GM18951 (cell line): Measurements from ENCODE around the gene ERC2.

Experiments used
- POLR2A ChIP-seq: IDR thresholded peaks from 4 replicates; pipeline ENCODE4 v1.6.1; 2011; ENCODE audit warnings: mild to moderate bottlenecking; ENCODE audit not compliant: insufficient read length, insufficient read depth; ENCODE audit errors: extremely low read depth
- in situ Hi-C: fragments of 300-500 bp; cut with MboI; formaldehyde crosslinking; loops from one replicate; pipeline ENCODE4 v1.12.0; 2022; ENCODE audit warnings: low sequenced_read_pairs, mixed read lengths, inconsistent platforms; ENCODE audit not compliant: unreplicated experiment

Gene ERC2

DNA sequence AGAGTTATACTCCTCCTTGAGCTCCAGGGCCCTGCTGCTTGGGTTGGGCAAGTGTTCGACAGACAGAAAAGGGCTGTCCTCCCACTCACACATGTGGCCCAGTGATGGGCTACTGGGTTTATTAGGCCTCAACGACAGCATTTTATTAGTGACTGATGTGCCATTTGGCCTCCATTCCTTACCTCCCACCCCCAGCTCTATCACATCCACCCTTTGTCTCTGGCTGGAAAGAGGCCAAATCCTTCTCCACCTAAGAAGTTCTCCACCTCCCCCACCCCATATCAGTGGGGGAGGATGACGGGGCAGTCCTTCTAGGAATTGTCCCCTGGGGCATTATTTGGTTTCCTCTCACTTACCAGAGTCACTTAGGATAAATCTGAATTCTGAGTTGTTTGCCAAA, 924.0 kb downstream of the ERC2 start:
- in situ Hi-C loops: no loop called here
- no peak for TF ChIP-seq POLR2A

DNA sequence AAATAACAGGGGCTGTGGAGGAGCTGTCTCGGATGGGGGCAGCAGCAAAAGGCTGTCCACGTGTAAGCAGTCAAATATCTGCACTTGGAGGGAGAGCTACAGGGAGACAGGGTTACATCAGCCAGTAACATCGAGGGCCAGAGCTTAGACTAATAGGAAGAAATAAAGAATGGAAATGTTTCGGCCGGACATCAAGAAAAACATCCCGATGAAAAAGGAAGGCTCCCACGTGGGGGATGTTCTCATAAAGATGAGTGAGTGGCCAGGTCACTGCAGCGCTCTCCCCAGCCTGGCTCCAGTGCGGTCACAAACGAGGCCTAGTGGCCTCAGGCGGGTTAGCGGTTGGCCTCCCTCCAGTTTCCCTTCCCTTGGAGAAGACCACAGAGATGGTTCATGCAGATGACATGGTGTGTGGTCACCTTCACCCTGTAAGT, 925.1 kb downstream of the ERC2 start:
- no peak for TF ChIP-seq POLR2A
- in situ Hi-C loops: no loop called here

DNA sequence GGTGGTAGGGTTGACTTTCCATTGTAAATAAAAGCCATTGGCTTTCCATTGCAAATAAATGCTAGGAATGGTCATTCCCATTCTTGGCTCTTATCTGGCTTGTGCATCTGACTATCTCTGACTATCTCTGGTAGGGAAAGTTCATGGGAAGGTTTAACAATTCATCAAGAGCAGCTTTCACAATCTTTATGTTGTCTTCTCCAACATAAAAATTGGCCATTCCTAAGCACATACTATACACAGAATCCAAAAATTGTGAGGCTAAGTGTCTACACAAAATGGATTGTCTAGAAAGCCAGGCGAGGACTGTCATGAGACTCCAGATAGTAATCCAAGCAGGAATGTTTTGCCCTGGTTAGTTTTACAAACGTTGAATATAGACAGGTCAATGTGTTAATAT, 926.8 kb downstream of the ERC2 start:
- in situ Hi-C loops: no loop called here
- no peak for TF ChIP-seq POLR2A

DNA sequence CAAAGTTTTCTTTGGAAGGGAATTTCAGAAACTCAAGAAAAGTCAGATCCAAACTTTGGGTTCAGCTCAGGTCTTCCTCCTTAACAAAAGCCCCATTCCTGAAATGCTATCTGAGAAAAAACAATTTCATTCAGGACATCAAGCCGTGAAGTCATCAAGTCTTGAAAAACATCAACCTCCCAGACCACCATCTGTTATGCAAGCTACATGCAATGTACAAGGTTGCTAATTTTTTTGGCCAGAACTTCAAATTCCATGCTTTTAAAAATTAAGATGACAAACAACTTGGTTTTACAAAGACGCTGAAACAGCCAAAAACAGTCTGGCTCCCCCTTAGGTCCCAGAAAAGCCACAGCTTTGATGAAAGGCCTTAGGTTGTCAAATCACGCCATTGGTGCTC, 927.3 kb downstream of the ERC2 start:
- no peak for TF ChIP-seq POLR2A
- in situ Hi-C loops: no loop called here

DNA sequence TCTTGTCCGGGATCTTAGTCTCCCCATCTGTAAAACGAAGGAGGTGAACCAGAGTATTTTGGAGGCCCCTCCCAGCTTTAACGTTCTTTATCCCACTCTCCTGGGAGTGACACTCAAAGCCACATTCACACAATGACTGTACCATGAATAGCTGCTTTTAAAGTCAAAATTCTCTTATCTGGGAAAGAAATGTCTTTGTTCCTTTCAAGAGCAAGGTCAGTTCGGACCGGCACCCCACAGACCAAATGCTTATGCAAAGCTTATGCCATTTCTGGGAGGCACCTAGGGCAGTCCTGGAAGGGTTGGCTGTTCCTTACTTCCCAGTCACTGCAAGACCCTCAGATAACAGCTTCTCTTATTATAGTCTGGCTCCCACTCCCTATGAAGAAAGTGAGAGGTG, 927.7 kb downstream of the ERC2 start:
- TF ChIP-seq POLR2A: no peak
- in situ Hi-C loops: no loop called here

DNA sequence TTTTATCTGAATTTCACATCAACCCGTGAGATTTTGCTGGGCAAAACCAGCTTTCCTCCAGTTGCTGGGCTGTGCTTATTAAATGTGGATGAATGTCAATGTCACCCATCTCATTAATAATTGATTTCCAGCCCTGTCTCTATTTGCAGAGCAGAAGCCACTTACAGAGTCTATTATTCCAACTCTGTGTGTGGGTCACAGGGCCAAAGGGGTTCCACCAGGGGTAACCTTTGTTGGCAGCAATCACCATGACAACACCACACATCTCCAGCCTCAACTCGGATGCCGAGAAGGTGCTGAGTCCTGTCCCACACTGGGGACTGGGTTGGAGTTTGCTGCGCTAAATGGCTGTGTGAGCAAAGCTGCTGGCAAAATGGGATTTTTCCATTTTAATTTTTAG, 930.1 kb downstream of the ERC2 start:
- in situ Hi-C loops: no loop called here

DNA sequence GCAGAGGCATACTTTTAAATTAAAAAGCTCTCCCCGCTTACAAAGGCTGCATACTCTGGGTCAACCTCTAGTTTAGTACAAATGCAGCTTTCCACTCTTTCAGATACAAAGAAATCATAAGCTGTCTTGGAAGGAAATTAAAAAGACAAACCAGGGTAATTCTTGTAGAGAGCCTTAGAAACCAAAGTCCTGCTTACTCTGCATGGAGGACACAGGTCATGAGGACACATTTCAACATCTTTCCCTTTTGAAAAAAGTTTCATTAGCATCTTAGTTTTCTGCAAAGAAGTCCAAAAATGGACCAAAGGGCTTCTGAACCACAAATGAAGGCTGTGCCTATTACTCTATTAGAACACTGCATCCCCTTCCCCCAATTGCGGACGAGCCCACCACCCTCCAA, 930.7 kb downstream of the ERC2 start:
- in situ Hi-C loops: no loop called here
- no peak for TF ChIP-seq POLR2A

More for the DNA sequence above, 930.1 kb downstream of the ERC2 start:
- no peak for TF ChIP-seq POLR2A

DNA sequence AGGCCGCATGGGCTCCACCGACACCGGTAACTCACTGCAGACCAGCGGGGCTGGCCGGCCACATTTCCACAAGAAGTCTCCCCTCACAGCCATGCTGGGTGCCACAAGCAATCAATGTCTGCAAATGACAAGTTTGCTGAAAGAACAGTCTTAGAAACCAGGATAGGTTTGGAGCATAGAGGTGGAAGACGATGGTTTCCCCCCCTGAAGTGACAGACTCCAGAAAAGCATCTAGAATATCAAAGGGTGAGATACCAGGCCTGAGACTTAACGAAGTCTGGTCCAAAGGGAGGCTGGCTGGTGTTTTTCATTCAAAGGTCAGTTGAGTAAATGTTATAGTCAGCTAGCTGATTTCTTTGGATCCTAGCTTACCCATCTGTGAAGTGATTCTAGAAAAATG, 931.1 kb downstream of the ERC2 start:
- in situ Hi-C loops: no loop called here
- no peak for TF ChIP-seq POLR2A

DNA sequence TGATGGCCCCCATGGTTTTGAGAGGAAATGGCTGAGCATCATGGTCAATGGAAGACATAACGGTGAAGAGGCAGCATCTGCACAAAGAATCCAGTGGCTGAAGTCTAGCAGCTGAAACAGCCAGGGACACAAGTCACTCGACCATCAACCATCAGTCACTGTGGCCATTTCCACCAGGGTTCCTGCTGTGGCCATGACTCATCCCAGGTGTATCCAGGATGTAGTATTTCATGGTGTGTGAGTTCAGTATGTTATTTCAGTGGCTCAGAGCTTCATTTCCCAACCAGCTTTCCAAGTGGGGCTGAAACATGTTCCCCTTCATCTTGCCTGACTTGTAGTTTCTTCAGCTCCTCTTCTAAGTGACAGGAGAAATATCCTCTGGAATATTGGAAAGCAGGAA, 933.4 kb downstream of the ERC2 start:
- in situ Hi-C loops: no loop called here
- no peak for TF ChIP-seq POLR2A

DNA sequence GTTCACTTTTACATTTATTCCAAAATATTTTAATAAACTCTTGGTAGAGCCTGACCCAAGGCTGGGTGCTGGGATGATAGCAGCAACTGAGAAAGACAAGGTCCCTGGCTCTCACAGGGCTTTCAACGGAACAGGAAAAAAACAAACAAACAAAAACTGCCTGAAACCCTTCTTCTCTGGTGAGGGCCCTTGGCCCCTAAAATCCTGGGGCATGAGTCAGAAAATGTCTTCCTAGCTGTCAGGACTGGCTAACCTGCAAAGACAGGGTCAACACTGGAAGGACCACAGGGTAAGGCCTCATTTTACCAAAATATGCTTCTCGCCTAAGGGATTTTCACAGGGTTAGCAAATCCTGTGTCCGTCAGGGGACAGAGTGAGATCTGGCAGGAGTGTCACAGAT, 935.5 kb downstream of the ERC2 start:
- in situ Hi-C loops: no loop called here

DNA sequence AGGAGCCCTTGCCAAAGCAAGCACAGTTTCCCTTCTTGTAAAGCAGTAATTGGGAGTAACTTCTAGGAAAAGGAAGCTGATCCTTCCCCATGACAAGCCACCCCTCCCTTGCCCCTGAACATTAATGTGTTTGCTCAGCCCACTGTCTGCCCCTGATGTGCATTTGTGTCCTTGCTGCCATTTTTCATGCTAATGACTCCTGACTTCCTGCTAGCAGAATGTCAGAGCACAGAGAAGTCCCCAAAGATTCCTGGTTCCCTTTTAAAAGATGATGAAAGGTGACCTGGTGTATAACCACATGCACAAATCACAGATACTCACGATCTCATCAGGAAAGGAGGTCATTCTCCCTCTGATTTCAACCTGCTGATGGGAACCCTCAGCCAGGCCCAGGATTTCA, 936.9 kb downstream of the ERC2 start:
- in situ Hi-C loops: no loop called here

More for the DNA sequence above, 935.5 kb downstream of the ERC2 start:
- no peak for TF ChIP-seq POLR2A

DNA sequence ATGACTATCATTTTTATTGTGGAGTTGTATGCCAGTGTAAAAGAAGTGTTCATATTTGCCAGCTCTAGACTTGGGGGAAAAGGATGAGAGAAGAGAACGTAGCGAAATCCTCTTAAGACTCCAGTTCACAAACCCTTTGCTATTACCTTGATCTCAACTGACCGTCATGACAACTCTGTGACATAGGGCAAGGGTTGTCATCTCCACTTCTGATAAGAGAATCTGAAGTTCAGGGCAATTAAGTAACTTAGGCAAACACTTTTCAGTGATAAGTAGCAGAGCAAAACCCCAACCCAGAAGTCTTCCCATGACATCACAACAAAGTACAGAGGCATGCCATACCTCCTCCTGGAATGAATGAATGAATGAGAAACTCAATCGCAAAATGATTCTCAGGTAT, 940.9 kb downstream of the ERC2 start:
- in situ Hi-C loops: no loop called here

More for the DNA sequence above, 936.9 kb downstream of the ERC2 start:
- TF ChIP-seq POLR2A: no peak

DNA sequence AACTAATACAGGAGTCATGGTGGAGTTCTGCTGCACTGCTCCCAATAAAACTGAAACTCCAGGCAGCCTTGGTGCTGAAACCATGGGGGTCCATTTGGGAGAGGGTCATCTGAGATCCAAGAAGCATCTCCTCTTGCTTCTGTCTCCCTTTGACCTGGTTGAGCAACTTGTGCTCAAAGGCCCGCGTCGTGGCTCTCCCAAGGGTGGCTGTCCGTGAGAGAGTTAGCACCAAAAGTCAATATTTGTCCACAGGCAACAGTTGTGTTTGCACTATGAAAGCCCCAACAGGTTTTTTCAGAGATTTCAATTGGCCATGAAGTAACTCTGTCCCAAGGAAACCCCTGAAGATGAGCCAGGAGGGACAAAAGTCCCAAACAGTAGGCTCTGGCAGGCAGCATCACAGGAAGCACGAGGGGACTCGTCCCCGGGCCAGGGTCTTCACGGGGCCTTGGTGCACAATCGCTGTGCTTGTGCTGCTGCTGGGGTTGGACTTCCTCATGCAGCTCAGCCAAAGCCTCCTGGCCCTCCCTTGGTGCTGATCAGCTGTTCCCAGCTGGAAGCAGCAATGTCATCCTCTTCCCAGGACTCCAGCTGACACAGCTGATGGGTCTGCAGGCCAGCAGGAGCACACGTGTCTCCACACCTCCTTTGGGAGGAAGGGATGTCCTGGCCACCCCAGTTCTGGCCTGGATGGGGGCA, 941.8 kb downstream of the ERC2 start:
- TF ChIP-seq POLR2A: no peak
- in situ Hi-C loops: no loop called here

More for the DNA sequence above, 940.9 kb downstream of the ERC2 start:
- no peak for TF ChIP-seq POLR2A

DNA sequence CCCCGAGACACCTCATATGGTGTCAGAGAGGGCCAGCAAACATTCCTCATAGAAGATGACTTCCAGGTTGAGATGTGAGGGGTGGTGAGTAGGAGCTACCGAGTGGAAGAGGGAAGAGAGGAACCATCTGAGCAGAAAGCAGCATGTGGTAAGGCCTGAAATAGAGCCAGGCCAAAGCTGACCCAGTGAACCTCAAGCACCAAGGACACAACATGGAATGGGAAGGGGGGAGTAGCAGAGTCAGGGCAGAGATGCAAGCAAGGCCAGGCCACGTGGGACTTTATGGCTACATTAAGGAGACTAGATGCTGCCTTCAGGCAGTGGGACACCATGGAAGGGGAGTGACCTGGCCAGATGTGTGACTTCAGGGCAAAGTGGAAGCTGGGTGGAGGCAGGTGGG, 942.8 kb downstream of the ERC2 start:
- TF ChIP-seq POLR2A: no peak
- in situ Hi-C loops: no loop called here

DNA sequence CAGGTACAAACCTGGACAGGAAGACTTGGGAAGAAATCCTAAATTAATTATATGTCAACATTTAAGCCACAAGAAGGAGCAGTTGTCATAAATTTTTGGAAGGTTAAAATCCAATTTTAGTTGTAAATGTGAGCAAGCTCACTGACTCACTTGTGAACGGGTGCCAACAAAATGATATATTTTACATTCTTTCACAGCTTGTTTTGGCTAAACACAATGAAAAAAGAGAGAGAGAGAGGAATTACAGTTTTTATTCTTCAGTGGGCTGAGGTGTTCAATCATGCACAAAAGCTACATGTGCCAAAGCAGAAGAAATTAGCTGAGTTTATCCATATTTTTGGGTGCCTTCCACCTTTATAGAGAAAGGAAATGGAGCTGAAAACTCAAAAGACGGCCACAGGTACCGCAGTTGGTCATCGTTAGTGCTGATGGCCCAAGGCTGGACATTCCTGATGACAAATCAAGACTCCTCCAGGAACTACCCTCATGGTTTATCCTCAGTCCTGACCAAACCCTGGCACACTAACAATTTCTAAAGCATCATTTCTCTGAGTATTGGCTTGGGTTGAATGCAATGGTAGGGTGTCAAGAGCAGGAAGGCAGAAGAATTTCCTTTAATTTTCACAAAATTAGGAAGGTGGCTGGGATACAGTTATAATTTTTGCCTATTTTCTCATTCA, 943.6 kb downstream of the ERC2 start:
- in situ Hi-C loops: no loop called here
- TF ChIP-seq POLR2A: no peak

DNA sequence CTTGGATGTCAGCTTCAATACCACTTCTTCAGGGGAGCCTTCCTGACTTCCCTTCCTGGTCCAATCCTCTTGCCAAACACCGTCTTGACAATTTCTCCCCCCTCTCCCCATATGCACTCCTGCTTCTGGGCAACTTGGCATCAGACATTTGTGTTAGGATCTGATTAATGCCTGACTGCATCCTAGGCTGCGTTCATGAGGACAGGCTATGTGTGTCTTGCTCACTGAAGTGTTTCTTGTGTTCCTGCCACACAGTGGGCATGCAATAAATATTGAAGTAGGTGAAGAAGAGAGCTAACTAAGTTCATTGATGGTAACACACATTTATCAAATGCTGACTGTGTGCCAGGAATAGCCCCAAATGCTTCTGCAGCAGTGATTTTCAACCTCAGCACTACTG, 944.8 kb downstream of the ERC2 start:
- in situ Hi-C loops: no loop called here
- TF ChIP-seq POLR2A: no peak
